Measurements from ENCODE around the gene BRI3BP.

The BRI3BP gene

GRCh38 chr12:124952295-124952694, 41.1 kb upstream of the BRI3BP start:
- no peak for DNase-seq (ENCODE audit: low spot score)
- TF ChIP-seq CTCF (IDR thresholded peaks at IDR 0.05; ENCODE audit: extremely low read depth, missing control alignments), result no peak

- no peak for DNase-seq (ENCODE audit: low spot score)
- TF ChIP-seq CTCF (IDR thresholded peaks at IDR 0.05; ENCODE audit: extremely low read depth, missing control alignments), result no peak
These were observed 40.6 kb upstream of the BRI3BP start for GRCh38 chr12:124952801-124953200.

GRCh38 chr12:124953689-124954405, 39.6 kb upstream of the BRI3BP start:
- no peak for DNase-seq (ENCODE audit: low spot score)
- TF ChIP-seq CTCF (IDR thresholded peaks at IDR 0.05; ENCODE audit: extremely low read depth, missing control alignments), result no peak

GRCh38 chr12:124954771-124955170, 38.7 kb upstream of the BRI3BP start:
- no peak for TF ChIP-seq CTCF (IDR thresholded peaks at IDR 0.05; ENCODE audit: extremely low read depth, missing control alignments)
- no peak for DNase-seq (ENCODE audit: low spot score)

GRCh38 chr12:124956571-124956970, 36.9 kb upstream of the BRI3BP start:
- DNase-seq (ENCODE audit: low spot score), result no peak
- TF ChIP-seq CTCF (IDR thresholded peaks at IDR 0.05; ENCODE audit: extremely low read depth, missing control alignments), result no peak

GRCh38 chr12:124961055-124961454, 32.4 kb upstream of the BRI3BP start:
- TF ChIP-seq CTCF (IDR thresholded peaks at IDR 0.05; ENCODE audit: extremely low read depth, missing control alignments), result no peak
- DNase-seq (ENCODE audit: low spot score), result no peak

- TF ChIP-seq CTCF (IDR thresholded peaks at IDR 0.05; ENCODE audit: extremely low read depth, missing control alignments), result no peak
- DNase-seq (ENCODE audit: low spot score), result no peak
These were observed 30.2 kb upstream of the BRI3BP start for GRCh38 chr12:124963211-124963610.
